Gastroesophageal sphincter (tissue), 3 donors: Measurements from ENCODE around the gene ATP5ME.

Source experiments
- EP300 ChIP-seq: sonication (generic); formaldehyde crosslinking; IDR thresholded peaks from one replicate; pipeline ENCODE4 v1.6.1; 2017; ENCODE audit warnings: antibody characterized with exemption, mild to moderate bottlenecking
- POLR2A ChIP-seq, 2 donors: fragments of 450-650 bp; IDR thresholded peaks; one replicate each; pipeline ENCODE4 v1.6.1; 2017; ENCODE audit warnings: antibody characterized with exemption in 2 of 2, mild to moderate bottlenecking in 2 of 2, moderate library complexity in 1 of 2
- POLR2AphosphoS5 ChIP-seq: sonication (generic); formaldehyde crosslinking; IDR thresholded peaks from one replicate; pipeline ENCODE4 v1.6.1; 2017; ENCODE audit warnings: antibody characterized with exemption
- TF ChIP-seq, protein P1 (sequence below), 4 experiments: fragments of 200-600 bp in 2 of 4; fragments of 450-650 bp in 2 of 4; sonication (generic) in 1 of 4; IDR thresholded peaks; one replicate each; pipeline ENCODE4 v1.5.1; 2017 to 2019; ENCODE audit warnings: antibody characterized with exemption in 4 of 4, mild to moderate bottlenecking in 2 of 4, moderate library complexity in 2 of 4

DNA sequence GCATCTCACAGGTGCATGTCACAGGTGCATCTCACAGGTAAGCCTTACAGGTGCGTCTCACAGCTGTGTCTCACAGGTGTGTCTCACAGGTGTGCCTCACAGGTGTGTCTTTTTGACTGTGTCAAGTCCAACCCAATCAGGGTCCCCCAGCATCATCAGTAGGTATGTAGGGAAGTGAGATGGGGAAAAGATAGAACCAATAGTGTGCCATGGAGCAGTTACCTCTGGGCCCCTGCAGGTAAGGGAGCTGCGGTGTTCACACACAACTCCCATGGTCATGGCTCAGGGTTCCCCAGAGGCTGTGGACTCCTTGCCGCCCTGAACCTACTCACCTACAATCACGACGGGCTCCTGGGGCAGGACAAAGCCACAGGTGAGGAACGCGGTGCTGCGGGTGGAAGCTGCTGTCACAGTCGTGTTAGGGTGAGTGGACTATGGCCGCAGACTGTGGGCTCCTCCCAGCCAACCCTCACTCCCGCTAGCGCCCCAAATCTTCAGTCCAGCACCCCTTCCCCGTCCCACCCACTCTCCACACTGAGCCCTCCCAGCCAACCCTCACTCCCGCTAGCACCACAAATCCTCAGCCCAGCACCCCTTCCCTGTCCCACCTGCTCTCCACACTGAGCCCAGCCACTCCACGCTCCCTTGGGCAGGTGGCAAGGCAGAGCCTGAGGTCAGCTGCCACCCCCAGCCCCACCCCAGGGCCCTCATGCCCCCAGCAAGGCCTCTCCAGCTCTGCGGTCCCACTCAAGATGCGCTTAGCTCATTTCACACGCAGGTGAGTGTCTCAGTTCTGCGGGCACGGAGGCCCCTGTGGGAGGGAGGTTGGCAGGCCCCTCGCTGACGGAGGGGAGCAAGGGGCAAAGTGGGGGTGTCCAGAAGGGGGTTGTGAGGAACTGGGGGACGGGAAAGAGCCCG, 50.8 kb downstream of the ATP5ME start:
- TF ChIP-seq, protein P1, sequence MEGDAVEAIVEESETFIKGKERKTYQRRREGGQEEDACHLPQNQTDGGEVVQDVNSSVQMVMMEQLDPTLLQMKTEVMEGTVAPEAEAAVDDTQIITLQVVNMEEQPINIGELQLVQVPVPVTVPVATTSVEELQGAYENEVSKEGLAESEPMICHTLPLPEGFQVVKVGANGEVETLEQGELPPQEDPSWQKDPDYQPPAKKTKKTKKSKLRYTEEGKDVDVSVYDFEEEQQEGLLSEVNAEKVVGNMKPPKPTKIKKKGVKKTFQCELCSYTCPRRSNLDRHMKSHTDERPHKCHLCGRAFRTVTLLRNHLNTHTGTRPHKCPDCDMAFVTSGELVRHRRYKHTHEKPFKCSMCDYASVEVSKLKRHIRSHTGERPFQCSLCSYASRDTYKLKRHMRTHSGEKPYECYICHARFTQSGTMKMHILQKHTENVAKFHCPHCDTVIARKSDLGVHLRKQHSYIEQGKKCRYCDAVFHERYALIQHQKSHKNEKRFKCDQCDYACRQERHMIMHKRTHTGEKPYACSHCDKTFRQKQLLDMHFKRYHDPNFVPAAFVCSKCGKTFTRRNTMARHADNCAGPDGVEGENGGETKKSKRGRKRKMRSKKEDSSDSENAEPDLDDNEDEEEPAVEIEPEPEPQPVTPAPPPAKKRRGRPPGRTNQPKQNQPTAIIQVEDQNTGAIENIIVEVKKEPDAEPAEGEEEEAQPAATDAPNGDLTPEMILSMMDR (IDR thresholded peaks at IDR 0.05), result no peak
- TF ChIP-seq POLR2A (IDR thresholded peaks at IDR 0.05), result no peak
- TF ChIP-seq POLR2AphosphoS5, result no peak
- no peak for TF ChIP-seq EP300
